Natural killer cell treated with Interleukin-12 subunit alpha and Interleukin-12 subunit beta and Interleukin-15 and Interleukin-18, amount 100 ng/mL, for 72 hours (primary cell): ENCODE results near the gene PLAC1. TPM values are rescaled to one million over a fixed set of nuclear protein-coding genes. Genes with fewer than 3 reads are reported as not detected.

Experiments
- ATAC-seq, 2 donors: fragments of 150-1000 bp; cut with Tn5 transposase in 1 of 2; sonication (Bioruptor Pico), chemical (Tn5 transposase) in 1 of 2; 2 replicates each; pipeline ENCODE4 v1.10.0; 2021
- DNase-seq: peaks from one replicate; pipeline ENCODE4 v3.0.0; 2022; ENCODE audit warnings: low spot score
- H3K27ac Mint-ChIP-seq, 2 donors: 1 replicate in 1 of 2; 2 replicates in 1 of 2; pipeline ENCODE4 v1.8.0; 2022; ENCODE audit warnings: mixed read lengths in 2 of 2, mild to moderate bottlenecking in 1 of 2, moderate library complexity in 1 of 2
- H3K27me3 Mint-ChIP-seq, 2 donors: 1 replicate in 1 of 2; 2 replicates in 1 of 2; pipeline ENCODE4 v1.8.0; 2022; ENCODE audit warnings: mixed read lengths in 2 of 2
- H3K36me3 Mint-ChIP-seq: one replicate; pipeline ENCODE4 v1.8.0; 2022; ENCODE audit warnings: mixed read lengths
- H3K4me1 Mint-ChIP-seq, 2 donors: 1 replicate in 1 of 2; 2 replicates in 1 of 2; pipeline ENCODE4 v1.8.0; 2022; ENCODE audit warnings: low read depth in 2 of 2, mixed read lengths in 2 of 2, mild to moderate bottlenecking in 1 of 2
- H3K4me3 Mint-ChIP-seq: one replicate; pipeline ENCODE4 v1.8.0; 2022; ENCODE audit warnings: mixed read lengths
- H3K9me3 Mint-ChIP-seq: 2 replicates; pipeline ENCODE4 v1.8.0; 2022; ENCODE audit warnings: mixed read lengths
- total RNA-seq, 2 donors: library from RNA; stranded (reverse); gene quantifications; one replicate each; pipeline ENCODE4 v1.2.3, GENCODE V29; 2022

Gene PLAC1
- total RNA-seq, 2 donors from 2014 or later: not detected

DNA sequence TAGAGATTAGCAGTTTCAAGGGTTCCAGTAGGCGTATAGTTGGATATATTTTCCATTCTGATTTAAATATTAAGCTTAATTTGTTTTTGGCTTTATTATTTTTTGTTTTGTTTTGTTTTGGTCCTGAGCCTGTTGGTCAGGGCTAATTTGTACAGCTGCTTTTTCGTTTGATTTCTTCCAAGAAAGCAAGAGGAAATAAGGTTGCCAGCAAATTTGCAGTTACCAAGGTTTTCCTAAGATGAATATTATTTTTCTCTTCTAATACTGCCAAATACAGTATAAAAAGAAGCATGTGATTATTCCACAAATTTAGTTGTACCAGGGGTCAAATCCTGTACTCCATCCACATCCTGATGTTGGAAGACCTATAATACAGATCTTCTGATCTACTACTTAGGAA lies 24.9 kb downstream of the PLAC1 start:
- Mint-ChIP-seq H3K4me1 (peaks cover 0 to 2% of the 10 kb centered on the region in 2 donors), H3K36me3 (no peaks in the 10 kb centered on the region)

GRCh38 chrX:134632355-134632754 lies 25.9 kb downstream of the PLAC1 start:
- H3K27ac Mint-ChIP-seq: no peak overlapping the region
- ATAC-seq: no peak
- H3K36me3 Mint-ChIP-seq: no peaks in the 10 kb centered on the region
- peaks cover 7 to 40% of the 10 kb centered on the region in 2 donors for H3K27me3 Mint-ChIP-seq
- no peaks in the 10 kb centered on the region for H3K9me3 Mint-ChIP-seq
- no peak overlapping the region for H3K4me3 Mint-ChIP-seq
- H3K4me1 Mint-ChIP-seq: peaks cover 0 to 2% of the 10 kb centered on the region in 2 donors
- DNase-seq: no peak

More for the DNA sequence above, 24.9 kb downstream of the PLAC1 start:
- ATAC-seq (no peak), DNase-seq (no peak)
- Mint-ChIP-seq H3K4me3 (no peak overlapping the region), H3K27me3 (peaks cover 7 to 35% of the 10 kb centered on the region in 2 donors), H3K27ac (no peak overlapping the region), H3K9me3 (no peaks in the 10 kb centered on the region)

DNA sequence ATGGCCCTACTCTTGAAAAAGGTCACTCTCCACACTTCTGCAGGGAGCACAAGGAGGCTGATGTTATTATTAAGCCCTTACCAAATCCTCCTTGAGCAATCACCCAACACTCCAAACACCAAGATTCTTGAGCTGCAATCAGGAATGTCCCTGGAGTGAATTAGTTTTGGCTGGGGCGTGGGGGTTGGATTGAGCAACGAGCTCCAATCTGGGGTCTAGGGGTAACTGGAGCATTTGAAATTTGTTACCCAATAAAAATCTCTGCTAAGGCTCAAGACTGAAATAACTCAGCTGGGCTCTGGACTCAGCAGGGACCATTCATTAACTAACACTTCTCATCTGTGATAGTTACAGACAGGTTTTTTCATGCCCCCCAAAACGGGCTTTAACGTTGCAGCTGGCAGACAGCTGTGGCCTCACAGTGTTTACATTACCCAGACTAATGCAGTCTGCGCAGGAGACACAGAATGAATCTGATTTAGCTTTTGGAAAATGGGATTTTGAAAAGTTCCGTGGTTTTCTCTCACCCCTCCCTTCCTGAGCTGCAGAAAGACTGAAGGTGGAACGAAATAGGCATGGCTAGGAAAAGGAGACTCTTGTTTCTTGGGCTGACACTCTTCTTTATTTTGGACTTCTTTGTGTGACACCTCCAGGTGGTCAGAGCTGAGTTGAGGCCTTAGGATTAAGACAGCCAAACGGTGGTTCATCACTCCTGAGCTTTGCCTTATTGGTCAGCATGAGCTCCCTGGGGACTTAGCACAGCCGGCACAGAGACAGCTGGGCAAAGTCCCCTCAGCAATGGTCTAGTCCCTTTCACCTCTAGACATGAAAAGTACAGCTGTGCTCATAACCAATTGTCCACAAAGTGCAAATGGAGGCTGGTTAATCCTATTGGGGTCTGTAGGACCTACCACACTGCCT lies 26.6 kb downstream of the PLAC1 start:
- no peak for ATAC-seq
- no peak for DNase-seq
- no peak overlapping the region for H3K27ac Mint-ChIP-seq
- peaks cover 7 to 35% of the 10 kb centered on the region in 2 donors for H3K27me3 Mint-ChIP-seq
- no peak overlapping the region for H3K4me3 Mint-ChIP-seq
- no peaks in the 10 kb centered on the region for H3K9me3 Mint-ChIP-seq
- peaks cover 0 to 2% of the 10 kb centered on the region in 2 donors for H3K4me1 Mint-ChIP-seq
- no peaks in the 10 kb centered on the region for H3K36me3 Mint-ChIP-seq

GRCh38 chrX:134628663-134629062 lies 29.6 kb downstream of the PLAC1 start:
- no peak for DNase-seq
- no peaks in the 10 kb centered on the region for H3K4me1 Mint-ChIP-seq
- no peak for ATAC-seq
- H3K9me3 Mint-ChIP-seq: no peaks in the 10 kb centered on the region
- H3K4me3 Mint-ChIP-seq: no peak overlapping the region
- H3K36me3 Mint-ChIP-seq: no peaks in the 10 kb centered on the region
- H3K27ac Mint-ChIP-seq: no peak overlapping the region
- H3K27me3 Mint-ChIP-seq: peaks cover 7 to 36% of the 10 kb centered on the region in 2 donors

GRCh38 chrX:134626434-134626833 lies 31.8 kb downstream of the PLAC1 start:
- Mint-ChIP-seq H3K4me1 (peaks cover 0 to 6% of the 10 kb centered on the region in 2 donors), H3K27me3 (peaks cover 0 to 30% of the 10 kb centered on the region in 2 donors), H3K9me3 (no peaks in the 10 kb centered on the region), H3K27ac (no peak overlapping the region), H3K36me3 (no peaks in the 10 kb centered on the region), H3K4me3 (no peak overlapping the region)
- no peak for DNase-seq
- no peak for ATAC-seq

DNA sequence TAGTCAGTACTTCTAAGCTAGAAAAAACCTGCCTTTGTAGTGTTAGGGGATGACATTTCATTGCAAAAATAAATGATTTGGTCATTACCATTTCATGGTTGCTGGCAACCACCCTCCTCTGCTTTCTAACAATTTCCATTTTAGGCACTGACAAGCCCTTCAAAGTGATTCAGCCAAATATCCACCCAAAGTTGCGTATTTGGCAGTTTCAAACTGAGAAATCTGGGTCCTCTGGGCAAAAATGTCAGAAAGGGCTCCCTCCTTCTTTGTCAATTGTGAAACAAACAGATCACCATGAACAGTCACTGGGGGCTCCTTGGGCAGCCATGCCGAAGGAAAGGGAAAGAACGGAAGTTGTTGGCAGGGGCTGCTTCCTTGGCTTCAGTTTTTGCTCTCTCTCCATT lies 33.0 kb downstream of the PLAC1 start:
- ATAC-seq (no peak), DNase-seq (no peak)
- Mint-ChIP-seq H3K4me3 (no peak overlapping the region), H3K36me3 (no peaks in the 10 kb centered on the region), H3K27me3 (peaks cover 7 to 30% of the 10 kb centered on the region in 2 donors), H3K9me3 (no peaks in the 10 kb centered on the region), H3K4me1 (peaks cover 0 to 6% of the 10 kb centered on the region in 2 donors), H3K27ac (no peak overlapping the region)

- ATAC-seq: no peak
- H3K4me3 Mint-ChIP-seq: no peak overlapping the region
Observed at GRCh38 chrX:134624046-134624430, 34.2 kb downstream of the PLAC1 start.

DNA sequence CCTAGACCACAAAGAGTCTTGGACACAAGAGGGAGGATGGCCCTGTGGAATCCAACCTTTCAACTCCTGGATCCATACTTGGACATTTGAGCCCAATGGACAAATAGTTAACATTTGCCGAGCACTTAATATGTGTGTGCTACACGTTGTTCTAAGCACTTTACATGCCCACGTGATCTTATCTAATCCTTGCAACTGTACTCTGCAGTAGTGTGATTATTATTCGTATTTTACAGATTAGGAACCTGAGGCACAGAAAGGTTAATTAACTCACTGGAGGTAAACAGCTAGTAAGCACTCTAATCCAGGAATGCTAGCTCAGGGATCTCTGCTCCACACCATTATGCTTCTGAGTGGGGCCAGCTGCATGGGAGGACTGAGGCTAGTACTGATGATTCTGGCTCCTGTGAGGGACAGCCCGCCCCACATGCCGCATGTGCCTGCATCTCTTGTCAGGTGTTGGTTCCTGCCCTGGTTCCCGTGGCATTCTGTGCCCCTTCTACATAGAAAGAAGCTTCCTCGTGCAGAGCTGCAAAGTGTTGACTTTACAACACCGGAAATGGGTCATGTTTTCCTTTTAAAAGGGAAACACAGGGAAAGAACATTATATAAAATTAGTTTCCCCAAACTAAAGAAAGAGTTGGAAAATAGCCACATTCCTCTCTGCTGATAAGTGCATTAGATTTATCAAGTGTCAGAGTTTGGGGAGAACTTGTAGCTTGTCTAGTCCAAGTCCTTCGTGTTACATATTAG lies 34.8 kb downstream of the PLAC1 start:
- no peaks in the 10 kb centered on the region for H3K36me3 Mint-ChIP-seq
- peaks cover 0 to 6% of the 10 kb centered on the region in 2 donors for H3K4me1 Mint-ChIP-seq
- H3K27ac Mint-ChIP-seq: no peak overlapping the region
- H3K9me3 Mint-ChIP-seq: no peaks in the 10 kb centered on the region
- H3K27me3 Mint-ChIP-seq: peaks cover 7 to 26% of the 10 kb centered on the region in 2 donors
- H3K4me3 Mint-ChIP-seq: no peak overlapping the region
- ATAC-seq (no peak), DNase-seq (no peak)

More at GRCh38 chrX:134624046-134624430, 34.2 kb downstream of the PLAC1 start:
- Mint-ChIP-seq H3K36me3 (no peaks in the 10 kb centered on the region), H3K27me3 (peaks cover 7 to 26% of the 10 kb centered on the region in 2 donors), H3K9me3 (no peaks in the 10 kb centered on the region), H3K4me1 (peaks cover 0 to 6% of the 10 kb centered on the region in 2 donors), H3K27ac (no peak overlapping the region)
- DNase-seq: no peak

GRCh38 chrX:134622813-134623185 lies 35.5 kb downstream of the PLAC1 start:
- H3K4me3 Mint-ChIP-seq: no peak overlapping the region
- H3K27ac Mint-ChIP-seq: no peak overlapping the region
- no peak for ATAC-seq
- peaks cover 7 to 24% of the 10 kb centered on the region in 2 donors for H3K27me3 Mint-ChIP-seq
- no peaks in the 10 kb centered on the region for H3K9me3 Mint-ChIP-seq
- no peaks in the 10 kb centered on the region for H3K36me3 Mint-ChIP-seq
- DNase-seq: no peak
- H3K4me1 Mint-ChIP-seq: peaks cover 0 to 6% of the 10 kb centered on the region in 2 donors

DNA sequence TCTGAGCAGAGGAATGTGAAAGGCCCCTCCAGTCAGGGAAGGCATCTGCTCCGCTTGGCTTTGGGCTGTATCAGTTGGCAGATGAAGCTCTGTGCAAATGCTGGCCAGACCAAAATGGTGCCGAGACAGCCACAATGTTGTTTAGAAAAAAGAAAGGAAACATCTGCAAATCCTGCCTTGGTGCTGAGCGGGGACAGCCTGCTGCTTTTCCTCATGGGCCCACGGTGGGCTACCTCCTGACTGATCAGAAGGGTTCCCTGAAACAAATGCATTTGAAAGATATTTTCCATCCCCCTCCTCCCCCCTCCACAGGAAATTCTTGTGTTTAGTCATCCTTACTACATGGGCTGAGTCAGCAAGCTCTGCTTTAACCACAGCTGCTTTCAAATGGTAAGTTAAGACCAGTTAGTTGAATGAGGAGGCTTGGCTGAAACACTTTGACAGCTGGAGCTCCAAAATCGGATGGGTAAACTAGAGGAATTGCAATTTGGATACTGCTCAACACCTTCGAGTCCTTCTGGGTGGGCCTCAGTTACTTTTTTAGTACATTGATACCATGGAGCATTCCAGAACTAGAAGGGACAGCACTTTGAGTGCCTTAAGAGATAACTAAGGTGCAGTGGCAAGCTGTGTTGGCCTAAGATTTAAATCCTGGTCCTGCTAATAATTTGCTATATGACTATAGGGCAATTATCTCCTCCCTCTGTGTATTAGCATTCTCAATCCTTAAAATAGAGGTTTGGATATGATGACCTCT lies 36.0 kb downstream of the PLAC1 start:
- Mint-ChIP-seq H3K9me3 (no peaks in the 10 kb centered on the region), H3K4me1 (peaks cover 0 to 6% of the 10 kb centered on the region in 2 donors), H3K27ac (no peak overlapping the region), H3K27me3 (peaks cover 7 to 22% of the 10 kb centered on the region in 2 donors), H3K4me3 (peak overlapping the region; percentile 17), H3K36me3 (no peaks in the 10 kb centered on the region)
- DNase-seq: no peak
- ATAC-seq: peak; percentile 77 to 81

GRCh38 chrX:134619838-134620237 lies 38.4 kb downstream of the PLAC1 start:
- H3K36me3 Mint-ChIP-seq: no peaks in the 10 kb centered on the region
- peaks cover 7 to 27% of the 10 kb centered on the region in 2 donors for H3K27me3 Mint-ChIP-seq
- H3K9me3 Mint-ChIP-seq: no peaks in the 10 kb centered on the region
- ATAC-seq (no peak), DNase-seq (no peak)
- H3K4me3 Mint-ChIP-seq: no peak overlapping the region
- H3K27ac Mint-ChIP-seq: no peak overlapping the region
- peaks cover 0 to 6% of the 10 kb centered on the region in 2 donors for H3K4me1 Mint-ChIP-seq

GRCh38 chrX:134613396-134613795 lies 44.9 kb downstream of the PLAC1 start:
- H3K27me3 Mint-ChIP-seq: peaks cover 0 to 20% of the 10 kb centered on the region in 2 donors
- H3K9me3 Mint-ChIP-seq: no peaks in the 10 kb centered on the region
- H3K27ac Mint-ChIP-seq: no peak overlapping the region
- H3K36me3 Mint-ChIP-seq: no peaks in the 10 kb centered on the region
- no peak for ATAC-seq
- DNase-seq: no peak
- H3K4me1 Mint-ChIP-seq: no peaks in the 10 kb centered on the region
- no peak overlapping the region for H3K4me3 Mint-ChIP-seq

GRCh38 chrX:134608153-134608552 lies 50.1 kb downstream of the PLAC1 start:
- no peak for DNase-seq

More at GRCh38 chrX:134608153-134608552, 50.1 kb downstream of the PLAC1 start:
- Mint-ChIP-seq H3K27ac (no peak overlapping the region), H3K27me3 (peaks cover 0 to 16% of the 10 kb centered on the region in 2 donors), H3K4me3 (no peak overlapping the region), H3K4me1 (no peaks in the 10 kb centered on the region), H3K9me3 (no peaks in the 10 kb centered on the region), H3K36me3 (no peaks in the 10 kb centered on the region)
- no peak for ATAC-seq
